K562 (cell line): ENCODE results near the gene PTPRB. TPM values are rescaled to one million over a fixed set of nuclear protein-coding genes. Genes with fewer than 3 reads are reported as not detected.

Experiments used
- ARID3B ChIP-seq: fragments of 250-450 bp; sonication (Bioruptor Pico); IDR thresholded peaks from 2 replicates; pipeline ENCODE4 v1.4.0; 2020; ENCODE audit warnings: borderline replicate concordance
- CTCF ChIP-seq, 3 experiments: IDR thresholded peaks in 2 of 3; conservative IDR thresholded peaks in 1 of 3; 2 replicates each; pipeline ENCODE4 v1.5.1; 2011 to 2012; ENCODE audit warnings: low read length in 3 of 3, mild to moderate bottlenecking in 3 of 3, control low read depth in 2 of 3, improper control_type of control experiment in 1 of 3, inconsistent platforms in 1 of 3, low read depth in 1 of 3, mixed read lengths in 1 of 3, moderate library complexity in 1 of 3; ENCODE audit not compliant: insufficient read depth in 2 of 3
- ESRRA ChIP-seq: fragments of 450-650 bp; IDR thresholded peaks from 2 replicates; pipeline ENCODE4 v1.6.1; 2014; ENCODE audit warnings: low read depth, mild to moderate bottlenecking, moderate library complexity, borderline replicate concordance
- GATA2 ChIP-seq: sonication (generic); formaldehyde crosslinking; IDR thresholded peaks from 2 replicates; pipeline ENCODE4 v1.4.0; 2020; ENCODE audit warnings: mild to moderate bottlenecking, missing genetic modification reagents
- HEY1 ChIP-seq: fragments of 250-450 bp; sonication (Bioruptor Pico); IDR thresholded peaks from 2 replicates; pipeline ENCODE4 v1.5.0; 2020; ENCODE audit warnings: mild to moderate bottlenecking, moderate library complexity, borderline replicate concordance
- PREB ChIP-seq: sonication (generic); formaldehyde crosslinking; IDR thresholded peaks from 2 replicates; pipeline ENCODE4 v1.8.1; 2023; ENCODE audit warnings: mild to moderate bottlenecking, missing genetic modification reagents
- RAD21 ChIP-seq, 2 experiments: fragments of 250-450 bp in 1 of 2; fragments of 450-650 bp in 1 of 2; sonication (Bioruptor Pico) in 1 of 2; formaldehyde crosslinking in 1 of 2; IDR thresholded peaks in 1 of 2; conservative IDR thresholded peaks in 1 of 2; 2 replicates each; pipeline versions ENCODE4 v1.4.0 to v1.8.0; 2020 to 2022; ENCODE audit warnings: mild to moderate bottlenecking in 2 of 2, moderate library complexity in 1 of 2
- RBFOX2 ChIP-seq: fragments of 200-400 bp; formaldehyde crosslinking; IDR thresholded peaks from 2 replicates; pipeline ENCODE4 v1.6.1; 2017; ENCODE audit warnings: low read depth, mild to moderate bottlenecking, low read length, moderate library complexity
- RBM22 ChIP-seq: fragments of 200-400 bp; formaldehyde crosslinking; IDR thresholded peaks from 2 replicates; pipeline ENCODE4 v1.6.1; 2018; ENCODE audit warnings: low read length, low read depth; ENCODE audit not compliant: poor library complexity, severe bottlenecking
- SIN3A ChIP-seq, 2 experiments: fragments of 150-350 bp in 1 of 2; IDR thresholded peaks; 2 replicates each; pipeline ENCODE4 v1.6.1; 2011 to 2016; ENCODE audit warnings: borderline replicate concordance in 2 of 2, low read depth in 2 of 2, low read length in 2 of 2, mild to moderate bottlenecking in 2 of 2, moderate library complexity in 2 of 2; ENCODE audit not compliant: control insufficient read depth in 1 of 2
- TFAP4 ChIP-seq: sonication (generic); formaldehyde crosslinking; IDR thresholded peaks from 2 replicates; pipeline ENCODE4 v1.8.0; 2022; ENCODE audit warnings: missing genetic modification reagents, mild to moderate bottlenecking, moderate library complexity, borderline replicate concordance
- USF2 ChIP-seq: sonication (generic); formaldehyde crosslinking; IDR thresholded peaks from 2 replicates; pipeline ENCODE4 v1.5.0; 2020; ENCODE audit warnings: missing genetic modification reagents
- YY1 ChIP-seq, 3 experiments: IDR thresholded peaks; 2 replicates each; pipeline ENCODE4 v1.6.1; 2011; ENCODE audit warnings: low read length in 2 of 3, mild to moderate bottlenecking in 2 of 3, moderate library complexity in 2 of 3, borderline replicate concordance in 1 of 3, control low read depth in 1 of 3, low read depth in 1 of 3; ENCODE audit not compliant: insufficient read depth in 3 of 3, insufficient replicate concordance in 2 of 3, control insufficient read depth in 1 of 3, insufficient read length in 1 of 3; ENCODE audit errors: extremely low read depth in 1 of 3
- ZC3H4 ChIP-seq: sonication (generic); formaldehyde crosslinking; IDR thresholded peaks from 2 replicates; pipeline ENCODE4 v1.9.0; 2021; ENCODE audit warnings: missing genetic modification reagents, borderline replicate concordance
- ZFP36 ChIP-seq: fragments of 150-350 bp; IDR thresholded peaks from 2 replicates; pipeline ENCODE4 v1.6.1; 2018; ENCODE audit warnings: low read length, low read depth; ENCODE audit not compliant: partially characterized antibody
- ZKSCAN8 ChIP-seq: fragments of 200-800 bp; sonication (Bioruptor generic); IDR thresholded peaks from 2 replicates; pipeline ENCODE4 v1.6.1; 2016; ENCODE audit warnings: missing genetic modification characterization, missing compliant biosample characterization
- ZNF143 ChIP-seq: sonication (generic); formaldehyde crosslinking; IDR thresholded peaks from 2 replicates; pipeline ENCODE4 v1.9.0; 2022; ENCODE audit warnings: mild to moderate bottlenecking, missing genetic modification reagents
- ZNF3 ChIP-seq: fragments of 250-450 bp; sonication (Bioruptor Pico); IDR thresholded peaks from 2 replicates; pipeline ENCODE4 v1.5.0; 2021; ENCODE audit warnings: mild to moderate bottlenecking, moderate library complexity
- ZNF780A ChIP-seq: fragments of 250-450 bp; sonication (Bioruptor Pico); IDR thresholded peaks from 2 replicates; pipeline ENCODE4 v1.5.0; 2021; ENCODE audit warnings: mild to moderate bottlenecking
- polyA plus RNA-seq, 8 experiments: library from polyadenylated mRNA; depleted of rRNA in 4 of 8; stranded (reverse) in 5 of 8; unstranded in 3 of 8; fragments of >200 nt; fragmentation: Nextera tagmentation in 2 of 8; fragmentation: Illumina TruSeq in 1 of 8; extraction: Ambion mirVana in 2 of 8; extraction: Trizol in 1 of 8; gene quantifications; 2 replicates each; pipeline versions ENCODE4 v1.2.1 to v1.2.3, GENCODE V29; 2011 to 2014; ENCODE audit warnings: inconsistent platforms in 1 of 8, missing spikeins in 1 of 8
- total RNA-seq, 7 experiments: library from RNA; depleted of rRNA in 6 of 7; stranded (reverse); fragments of >200 nt in 6 of 7; fragmentation: Illumina TruSeq in 2 of 7; extraction: Trizol in 2 of 7; gene quantifications; 2 replicates each; pipeline versions ENCODE4 v1.2.1 to v1.2.3, GENCODE V29; 2011 to 2021; ENCODE audit warnings: low replicate concordance in 1 of 7

The PTPRB gene
- total and polyA plus RNA-seq, 9 of the 15 experiments (the other 6 are each of a cell fraction or from before 2014, with no cell fraction given): 0.46 to 5.9 (median 3.1) TPM

GRCh38 chr12:70660620-70661219, 23.5 kb upstream of the PTPRB start (continued):
- TF ChIP-seq USF2 (CRISPR knock-in tag) (peak; percentile 29; the same call in 1 of the 2 replicates), ZNF3 (no peak), GATA2 (CRISPR knock-in tag) (no peak), RBFOX2 (peak; percentile 51), ZFP36 (no peak), HEY1 (CRISPR knock-in tag) (no peak), ZNF143 (no peak), RBM22 (no peak), ARID3B (CRISPR knock-in tag) (no peak), ZNF780A (no peak), PREB (CRISPR knock-in tag) (no peak), ZKSCAN8 (CRISPR knock-in tag) (peak; percentile 52; the same call in 1 of the 2 replicates), CTCF (IDR thresholded peaks at IDR 0.05 in 2 of 3, conservative IDR thresholded peaks at IDR 0.05 in 1 of 3; ENCODE audit: insufficient read depth in 2 of 3, low read depth in 1 of 3, low read length in 3 of 3) (no peak), YY1 (IDR thresholded peaks at IDR 0.05; ENCODE audit: borderline replicate concordance in 1 of 3, control insufficient read depth in 1 of 3, extremely low read depth in 1 of 3, insufficient read depth in 3 of 3, insufficient read length in 1 of 3, insufficient replicate concordance in 2 of 3, low read depth in 1 of 3, low read length in 2 of 3) (peak in 1 of 3 experiments; percentile 71), SIN3A (IDR thresholded peaks at IDR 0.05; ENCODE audit: borderline replicate concordance in 2 of 2, control insufficient read depth in 1 of 2, low read depth in 2 of 2, low read length in 2 of 2) (no peak), TFAP4 (peak; percentile 46; the same call in 1 of the 2 replicates), RAD21 (CRISPR knock-in tag; conservative IDR thresholded peaks at IDR 0.05 in 1 of 2, IDR thresholded peaks at IDR 0.05 in 1 of 2) (peak in 1 of 2 experiments; percentile 12; a peak in 1 of 4 replicates), ESRRA (no peak), ZC3H4 (CRISPR knock-in tag) (no peak)
